GM18517 (cell line): Measurements from ENCODE around the gene TAS2R41.
"Not testable (repeated sequence)": the region's sequence is repeated elsewhere in the genome, so short reads cannot be mapped to it uniquely, and the experiment has no call there.

ENCODE experiments used
- ATAC-seq: cut with Tn5 transposase; IDR thresholded peaks from one replicate; pipeline ENCODE4 v1.9.1; 2021; ENCODE audit warnings: mild to moderate bottlenecking, moderate library complexity; ENCODE audit not compliant: unreplicated experiment

TAS2R41 gene

GRCh38 chr7:143455942-143456341 is 21.7 kb upstream of the TAS2R41 start:
- ATAC-seq = no peak

DNA sequence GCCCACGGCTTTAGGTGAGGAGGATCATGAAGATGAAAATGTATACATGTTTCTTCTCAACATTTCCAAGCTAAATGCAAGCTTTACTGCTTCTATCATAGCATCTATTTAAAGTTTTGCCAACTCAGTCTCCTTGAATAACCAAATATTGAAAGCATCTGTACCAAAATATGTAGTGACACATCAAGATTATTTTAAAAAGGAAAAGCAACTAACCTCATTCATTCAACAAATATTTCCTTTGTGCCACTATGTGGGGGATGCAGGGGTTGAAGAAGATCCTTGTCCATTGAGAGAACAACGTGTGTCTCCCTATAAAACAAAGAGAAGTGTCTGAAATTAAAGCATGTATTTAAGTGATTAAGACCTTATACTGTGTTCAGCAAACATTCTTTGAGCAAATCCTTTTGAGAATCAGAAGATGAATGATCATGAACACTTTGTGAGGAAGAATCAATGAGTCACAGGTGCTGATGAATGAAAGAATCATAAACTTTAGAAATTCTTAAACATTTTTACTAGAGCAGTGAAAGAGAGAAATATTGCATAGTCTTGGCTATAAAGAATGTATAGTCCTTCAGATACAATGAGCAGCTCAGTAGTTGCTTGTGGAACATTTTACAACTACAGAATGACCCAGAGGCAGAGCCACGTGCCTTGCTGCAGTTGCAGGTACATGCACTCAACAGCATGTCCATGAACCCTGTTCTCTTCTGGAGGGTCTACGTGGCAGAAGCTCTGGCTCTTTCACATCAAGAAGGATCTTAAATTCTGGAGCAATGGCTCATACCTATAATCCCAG is 20.5 kb upstream of the TAS2R41 start:
- ATAC-seq = no peak

DNA sequence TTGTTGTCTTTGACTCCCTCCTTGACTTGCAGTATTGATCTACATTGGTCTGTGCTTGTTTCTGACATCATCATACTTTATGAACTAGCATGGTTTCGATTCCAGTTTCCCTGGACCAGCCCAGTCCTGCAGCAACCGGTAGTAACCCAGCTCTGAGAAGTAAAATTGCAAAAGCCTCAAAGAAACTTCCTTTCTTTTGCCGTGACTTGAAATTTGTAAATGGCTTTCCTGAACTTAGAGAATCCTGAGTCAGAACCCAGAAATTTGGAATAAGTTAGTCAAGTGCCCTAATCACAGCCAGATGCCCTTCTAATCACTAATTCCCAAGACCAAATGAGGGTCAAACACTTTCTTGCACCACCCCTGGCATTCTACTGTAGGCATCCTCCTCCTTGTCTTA is 19.4 kb upstream of the TAS2R41 start:
- ATAC-seq = no peak

- no peak for ATAC-seq
These were observed 19.0 kb upstream of the TAS2R41 start for GRCh38 chr7:143458681-143459080.

GRCh38 chr7:143459359-143459758 is 18.3 kb upstream of the TAS2R41 start:
- ATAC-seq = no peak

- ATAC-seq = no peak
These were observed 17.2 kb upstream of the TAS2R41 start for GRCh38 chr7:143460271-143460979.

DNA sequence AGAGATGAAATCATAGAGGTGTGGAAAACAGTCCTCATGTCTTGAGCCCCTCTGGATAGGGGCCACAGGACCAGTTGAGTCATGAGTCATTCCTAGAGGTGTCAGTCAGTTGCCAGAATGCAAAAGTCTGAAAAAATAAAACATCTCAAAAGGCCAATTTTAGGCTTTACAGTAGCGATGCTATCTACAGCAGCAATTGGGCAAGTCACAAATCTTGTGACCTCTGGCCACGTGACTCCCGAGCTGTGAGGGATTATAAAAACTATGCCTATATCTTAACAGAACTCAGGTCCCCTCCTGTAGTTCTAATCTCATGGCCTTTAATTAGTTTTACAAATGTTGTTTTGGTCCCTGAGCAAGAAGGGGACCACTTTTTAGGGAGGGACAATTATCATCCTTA is 15.6 kb upstream of the TAS2R41 start:
- no peak for ATAC-seq

DNA sequence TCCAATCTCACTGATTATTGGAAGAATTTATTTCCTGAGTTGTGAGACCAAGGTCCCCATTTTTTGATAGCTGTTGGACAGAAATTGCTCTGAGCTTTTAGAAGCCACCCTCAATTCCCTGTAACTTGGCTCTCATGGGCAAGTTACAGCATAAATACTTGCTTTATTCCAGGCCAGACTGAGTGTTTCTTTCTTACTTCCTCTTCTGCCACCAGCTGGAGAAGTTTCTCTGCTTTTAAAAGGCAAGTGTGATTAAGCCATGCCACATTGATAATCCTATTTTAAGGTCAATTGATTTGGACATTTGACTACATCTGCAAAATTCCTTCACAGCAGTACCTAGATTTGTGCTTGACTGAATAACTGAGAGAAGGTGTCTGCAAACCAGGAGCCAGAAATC is 14.1 kb upstream of the TAS2R41 start:
- no peak for ATAC-seq

GRCh38 chr7:143463957-143464356 is 13.7 kb upstream of the TAS2R41 start:
- ATAC-seq = no peak

- ATAC-seq = no peak
These were observed 9.9 kb upstream of the TAS2R41 start for GRCh38 chr7:143467724-143468123.

DNA sequence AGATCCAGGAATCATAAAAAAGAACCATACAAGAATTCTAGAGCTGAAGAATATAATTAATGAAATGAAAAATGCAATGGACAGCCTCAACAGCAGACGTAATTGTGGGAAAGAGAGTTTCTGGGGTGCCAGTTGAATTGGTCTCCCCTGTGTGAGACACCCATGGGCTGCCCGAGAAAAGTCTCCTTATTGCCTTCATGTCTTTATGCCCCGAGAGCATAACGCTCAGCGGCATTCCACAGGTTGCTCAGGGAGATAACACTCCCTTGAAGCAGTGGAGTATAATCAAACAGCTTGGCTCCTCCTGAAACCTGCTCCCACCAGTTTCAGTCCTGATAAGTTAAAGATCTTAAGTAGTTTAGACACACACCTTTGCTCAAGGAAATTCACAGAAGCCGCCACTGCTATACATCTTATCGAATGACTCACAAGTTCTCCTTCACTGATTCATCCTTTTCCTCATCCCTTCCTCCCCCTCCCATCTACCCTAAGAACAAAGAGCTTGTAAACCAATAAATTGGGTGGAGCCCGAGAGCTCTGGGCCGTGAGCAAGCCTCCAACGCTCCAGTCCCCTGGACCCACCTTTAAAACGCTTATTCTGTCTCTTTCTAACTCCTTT is 5.5 kb upstream of the TAS2R41 start:
- not testable (repeated sequence) for ATAC-seq

DNA sequence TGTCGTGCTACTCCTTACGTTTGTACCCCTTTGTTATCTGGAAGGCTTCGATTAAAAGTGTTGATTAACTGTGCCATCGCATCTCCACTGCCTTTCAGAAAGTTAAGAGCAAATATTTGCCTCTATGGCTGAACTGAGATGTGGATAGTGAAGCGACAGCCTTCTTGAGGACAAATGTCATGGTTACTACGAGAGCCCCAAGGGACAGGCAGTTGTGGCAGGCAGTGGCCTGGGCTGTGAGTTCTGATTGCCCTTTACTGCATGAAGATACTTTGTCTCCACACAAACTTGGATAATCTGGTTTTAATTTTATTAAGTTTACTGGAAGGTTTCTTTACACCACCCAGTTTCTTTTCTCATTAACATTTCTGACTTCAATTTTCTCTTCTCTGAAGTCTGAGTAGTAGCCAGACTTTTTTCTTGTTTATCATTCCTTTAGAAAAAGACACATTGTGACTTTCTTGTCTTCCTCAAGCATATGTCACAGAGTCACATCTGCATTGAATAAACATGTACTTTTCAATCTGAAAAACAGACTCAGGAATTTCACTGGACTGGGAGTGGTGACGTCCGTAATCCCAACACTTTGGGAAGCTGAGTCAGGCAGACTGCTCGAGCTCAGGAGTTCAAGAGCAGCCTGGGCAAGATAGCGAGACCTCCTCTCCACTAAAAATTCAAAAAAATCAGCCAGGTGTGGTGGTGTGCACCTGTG is 1.5 kb downstream of the TAS2R41 start:
- no peak for ATAC-seq

DNA sequence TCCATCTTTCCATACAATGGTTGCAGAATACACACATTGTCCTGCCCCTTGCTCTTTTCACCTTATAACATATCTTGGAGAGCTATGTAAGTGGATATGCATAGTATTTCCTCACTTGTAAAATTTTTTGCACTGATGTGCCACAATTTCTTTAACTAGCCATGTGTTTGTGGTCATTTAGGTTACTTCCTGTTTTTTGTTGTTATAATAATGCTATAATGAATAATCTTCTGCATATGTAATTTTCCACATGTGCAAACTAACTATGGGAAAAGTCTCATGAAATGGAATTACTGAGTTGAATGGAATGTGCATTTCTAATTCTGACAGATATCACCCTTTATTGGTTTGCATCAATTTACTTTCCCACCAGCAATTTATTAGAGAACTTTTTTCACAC is 2.8 kb downstream of the TAS2R41 start:
- no peak for ATAC-seq

- no peak for ATAC-seq
These were observed 6.4 kb downstream of the TAS2R41 start for GRCh38 chr7:143484119-143484518.

- ATAC-seq = no peak
These were observed 7.4 kb downstream of the TAS2R41 start for GRCh38 chr7:143485094-143485493.

DNA sequence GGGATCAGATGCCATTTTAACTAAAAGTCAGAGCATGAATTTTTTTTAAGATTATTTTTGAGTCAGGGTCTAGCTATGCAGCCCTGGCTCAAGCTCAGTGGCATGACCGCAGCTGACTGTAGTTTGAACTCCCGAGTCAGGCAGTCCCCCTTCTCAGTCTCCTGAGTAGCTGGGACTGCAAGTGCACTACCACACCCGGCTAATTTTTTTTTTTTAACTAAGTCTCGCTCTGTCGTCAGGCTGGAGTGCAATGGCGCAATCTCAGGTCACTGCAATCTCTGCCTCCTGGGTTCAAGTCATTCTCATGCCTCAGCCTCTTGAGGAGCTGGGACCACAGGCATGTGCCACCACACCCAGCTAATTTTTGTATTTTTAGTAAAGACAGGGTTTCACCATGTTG is 7.8 kb downstream of the TAS2R41 start:
- no peak for ATAC-seq

GRCh38 chr7:143486266-143486665 is 8.6 kb downstream of the TAS2R41 start:
- not testable (repeated sequence) for ATAC-seq

DNA sequence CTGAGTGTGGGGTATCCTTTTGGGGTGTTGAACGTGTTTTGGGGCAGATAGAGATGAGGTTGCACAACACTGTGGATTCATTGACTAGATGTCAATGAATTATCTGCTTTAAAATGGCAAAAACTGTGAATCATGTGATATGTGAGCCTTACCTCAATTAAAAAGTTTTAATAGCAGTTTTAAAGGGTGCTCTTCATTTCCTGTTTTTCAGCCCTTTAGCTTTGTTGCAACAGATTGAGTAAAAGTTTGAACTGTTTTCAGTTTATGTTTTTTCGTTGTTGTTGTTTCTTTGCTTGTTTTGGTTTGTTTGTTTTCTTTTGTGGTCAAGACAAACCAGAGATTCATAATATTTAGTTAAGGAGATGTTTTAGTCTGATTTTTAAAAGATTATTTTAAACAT is 9.4 kb downstream of the TAS2R41 start:
- ATAC-seq = no peak

DNA sequence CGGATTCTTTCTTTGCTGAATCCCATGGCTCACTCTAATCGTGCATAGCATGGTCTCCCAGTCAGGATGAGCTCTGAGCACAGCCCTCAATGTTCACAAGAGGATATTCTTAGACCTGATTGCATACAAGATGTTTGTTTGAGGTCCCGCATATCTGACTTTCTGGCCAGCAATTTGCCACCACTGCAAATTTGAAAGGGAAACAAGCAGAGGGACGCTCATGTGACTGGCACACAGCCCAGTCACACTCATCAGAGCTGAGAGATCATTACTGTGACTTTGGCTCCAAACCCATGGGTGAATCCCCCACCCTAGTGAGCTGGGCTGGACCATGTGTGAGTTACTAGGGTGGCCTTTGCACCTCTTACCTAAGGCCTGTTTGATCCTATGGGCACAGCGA is 9.9 kb downstream of the TAS2R41 start:
- no peak for ATAC-seq

- no peak for ATAC-seq
These were observed 13.1 kb downstream of the TAS2R41 start for GRCh38 chr7:143490717-143491306.

DNA sequence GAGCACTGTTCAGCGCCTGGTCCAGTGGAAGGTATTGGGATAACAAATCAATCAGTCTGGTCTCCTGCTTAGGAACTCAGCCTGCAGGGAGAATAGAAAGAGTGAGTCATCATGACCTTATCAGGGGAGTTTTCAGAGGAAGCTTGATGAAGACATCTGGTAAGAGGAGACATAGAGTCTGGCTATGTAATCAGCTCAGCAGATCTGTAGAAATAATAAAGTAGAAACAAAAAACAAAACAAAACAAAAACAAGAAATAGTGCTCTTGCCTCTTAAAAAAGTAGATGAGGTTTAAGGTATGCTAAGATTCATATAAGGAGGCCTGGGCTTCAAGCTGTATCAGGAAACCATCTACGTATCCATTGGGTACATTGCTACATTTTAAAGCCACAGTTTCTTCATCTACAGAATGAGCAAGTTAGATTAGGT is 14.4 kb downstream of the TAS2R41 start:
- no peak for ATAC-seq
